Activated T-helper 1 cell treated with anti-CD3 and anti-CD28 coated beads, Interleukin-12 subunit alpha, Interleukin-12 subunit beta, Interleukin-2, Interleukin-4 antibody, amounts not matched to agents 30 ng/mL and 10 ng/mL and 1 ng/mL, durations not matched to agents 14 hours and 24 hours and 36 hours (primary cell): ENCODE data around the gene TREX2. TPM values are rescaled to one million over a fixed set of nuclear protein-coding genes. Genes with fewer than 3 reads are reported as not detected.

Experiments used
- DNase-seq: peaks from one replicate; pipeline ENCODE4 v3.0.0; 2021; ENCODE audit warnings: low spot score
- H3K27ac Mint-ChIP-seq: one replicate; pipeline ENCODE4 v1.8.0; 2021; ENCODE audit warnings: mild to moderate bottlenecking, mixed read lengths
- H3K27me3 Mint-ChIP-seq: one replicate; pipeline ENCODE4 v1.8.0; 2022; ENCODE audit warnings: mild to moderate bottlenecking, moderate library complexity, mixed read lengths; ENCODE audit not compliant: insufficient read depth
- H3K36me3 Mint-ChIP-seq: one replicate; pipeline ENCODE4 v1.8.0; 2021; ENCODE audit warnings: low read depth, mixed read lengths
- H3K4me1 Mint-ChIP-seq: one replicate; pipeline ENCODE4 v1.8.0; 2021; ENCODE audit warnings: low read depth, mixed read lengths
- H3K4me3 Mint-ChIP-seq: one replicate; pipeline ENCODE4 v1.8.0; 2021; ENCODE audit warnings: mild to moderate bottlenecking, moderate library complexity, mixed read lengths
- H3K9me3 Mint-ChIP-seq: one replicate; pipeline ENCODE4 v1.8.0; 2021; ENCODE audit warnings: mixed read lengths
- intact Hi-C: fragments of 100-400 bp; cut with micrococcal nuclease; formaldehyde crosslinking; loops from one replicate; pipeline ENCODE4 v1.15.1; 2024
- total RNA-seq: library from RNA; stranded (reverse); gene quantifications from 2 replicates; pipeline ENCODE4 v1.2.3, GENCODE V29; 2022

TREX2 gene
- 0.83 and 1.3 TPM in 2 replicates for total RNA-seq

GRCh38 chrX:153445856-153446635 is at the start of gene TREX2:
Gene TREX2, minus strand, starts transcription at chrX:153446056. Its CDS starts 626 bp downstream, at chrX:153445430.
- DNase-seq, result no peak
- H3K27me3 Mint-ChIP-seq, result no peaks in the 10 kb centered on the region
- H3K4me1 Mint-ChIP-seq, result no peaks in the 10 kb centered on the region
- intact Hi-C loops, result no loop called here
- H3K4me3 Mint-ChIP-seq, result no peak within 1 kb of the TSS
- no peaks in the 10 kb centered on the region for H3K9me3 Mint-ChIP-seq
- H3K36me3 Mint-ChIP-seq, result peaks cover 1% of the 10 kb centered on the region
- H3K27ac Mint-ChIP-seq, result no peak within 1 kb of the TSS

GRCh38 chrX:153495362-153495751 is 49.5 kb upstream of the TREX2 start:
- H3K27me3 Mint-ChIP-seq, result no peaks in the 10 kb centered on the region
- H3K36me3 Mint-ChIP-seq, result no peaks in the 10 kb centered on the region
- no peak for DNase-seq
- H3K9me3 Mint-ChIP-seq, result no peaks in the 10 kb centered on the region
- H3K27ac Mint-ChIP-seq, result no peak overlapping the region
- intact Hi-C loops, result no loop called here
- no peak overlapping the region for H3K4me3 Mint-ChIP-seq
- H3K4me1 Mint-ChIP-seq, result no peaks in the 10 kb centered on the region

DNA sequence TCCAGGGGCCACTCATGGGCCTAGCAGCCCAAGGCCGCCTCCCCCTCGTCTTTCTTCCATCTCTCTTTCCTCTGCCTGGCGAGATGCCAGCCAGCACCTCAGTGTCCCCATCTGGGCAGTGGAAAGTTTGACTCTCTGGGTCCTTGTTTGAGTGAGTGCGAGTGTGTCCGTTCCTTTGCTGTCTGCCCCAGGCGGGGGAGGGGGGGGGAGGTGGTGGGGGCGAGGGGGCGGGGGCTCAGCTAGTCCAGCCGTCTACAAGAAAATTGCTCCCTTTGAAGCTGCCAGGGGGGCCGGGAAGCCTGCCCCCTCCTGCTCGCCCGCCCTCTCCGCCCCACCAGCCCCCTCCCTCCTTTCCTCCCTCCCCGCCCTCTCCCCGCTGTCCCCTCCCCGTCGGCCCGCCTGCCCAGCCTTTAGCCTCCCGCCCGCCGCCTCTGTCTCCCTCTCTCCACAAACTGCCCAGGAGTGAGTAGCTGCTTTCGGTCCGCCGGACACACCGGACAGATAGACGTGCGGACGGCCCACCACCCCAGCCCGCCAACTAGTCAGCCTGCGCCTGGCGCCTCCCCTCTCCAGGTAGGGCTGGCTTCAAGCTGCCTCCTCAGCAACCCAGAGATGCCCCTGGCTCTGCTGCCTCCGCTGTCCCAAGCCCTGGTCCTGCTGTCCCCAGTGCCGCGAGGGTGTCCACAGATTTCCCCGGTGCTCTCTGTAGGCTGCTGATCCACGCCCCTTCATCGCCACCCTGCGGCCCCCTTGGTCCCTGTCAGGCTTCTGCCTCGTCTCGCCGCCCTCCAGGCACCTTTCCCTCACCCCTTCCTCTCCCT is 48.9 kb upstream of the TREX2 start, which contains the start of gene BGN:
Gene BGN, plus strand, starts transcription at position 440 of the 821 bp plus-strand sequence. CDS start 9,652 bp downstream, outside the sequence.
- H3K27me3 Mint-ChIP-seq, result no peaks in the 10 kb centered on the region
- no peak within 1 kb of the TSS for H3K4me3 Mint-ChIP-seq
- no peak for DNase-seq
- H3K36me3 Mint-ChIP-seq, result no peaks in the 10 kb centered on the region
- intact Hi-C loops, result no loop called here
- no peak within 1 kb of the TSS for H3K27ac Mint-ChIP-seq
- no peaks in the 10 kb centered on the region for H3K9me3 Mint-ChIP-seq
- no peaks in the 10 kb centered on the region for H3K4me1 Mint-ChIP-seq

- Mint-ChIP-seq H3K9me3 (no peaks in the 10 kb centered on the region), H3K27me3 (no peaks in the 10 kb centered on the region), H3K36me3 (no peaks in the 10 kb centered on the region), H3K4me3 (no peak overlapping the region), H3K4me1 (no peaks in the 10 kb centered on the region), H3K27ac (no peak overlapping the region)
- DNase-seq, result no peak
- intact Hi-C loops, result no loop called here
These were observed 48.2 kb upstream of the TREX2 start for GRCh38 chrX:153494061-153494460.

GRCh38 chrX:153493085-153493484 is 47.2 kb upstream of the TREX2 start:
- DNase-seq, result no peak
- intact Hi-C loops, result no loop called here
- no peaks in the 10 kb centered on the region for H3K36me3 Mint-ChIP-seq
- no peaks in the 10 kb centered on the region for H3K4me1 Mint-ChIP-seq
- H3K4me3 Mint-ChIP-seq, result no peak overlapping the region
- H3K27ac Mint-ChIP-seq, result no peak overlapping the region
- no peaks in the 10 kb centered on the region for H3K27me3 Mint-ChIP-seq
- H3K9me3 Mint-ChIP-seq, result no peaks in the 10 kb centered on the region

DNA sequence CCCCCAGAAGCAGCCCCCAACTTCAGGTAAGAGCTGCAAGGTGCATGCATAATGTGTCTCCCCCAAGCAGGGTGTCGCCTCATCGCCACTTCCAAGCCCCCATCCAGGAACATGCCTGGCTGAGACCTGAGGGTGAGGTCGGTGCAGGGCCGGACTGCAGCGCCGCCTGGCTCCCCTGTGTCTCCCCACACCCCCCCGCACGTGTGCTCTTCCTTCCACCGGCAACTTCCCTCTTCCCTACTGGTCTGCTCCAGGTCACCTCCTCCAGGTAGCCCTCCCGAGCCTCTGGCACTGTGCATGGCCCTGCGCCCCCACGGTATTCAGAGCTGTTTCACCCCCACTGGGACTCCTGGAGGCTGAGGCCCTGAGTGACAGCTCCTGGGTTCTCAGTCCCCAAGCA is 46.7 kb upstream of the TREX2 start:
- Mint-ChIP-seq H3K4me3 (no peak overlapping the region), H3K27me3 (no peaks in the 10 kb centered on the region), H3K9me3 (no peaks in the 10 kb centered on the region), H3K27ac (no peak overlapping the region), H3K36me3 (no peaks in the 10 kb centered on the region), H3K4me1 (no peaks in the 10 kb centered on the region)
- intact Hi-C loops, result no loop called here
- DNase-seq, result no peak

DNA sequence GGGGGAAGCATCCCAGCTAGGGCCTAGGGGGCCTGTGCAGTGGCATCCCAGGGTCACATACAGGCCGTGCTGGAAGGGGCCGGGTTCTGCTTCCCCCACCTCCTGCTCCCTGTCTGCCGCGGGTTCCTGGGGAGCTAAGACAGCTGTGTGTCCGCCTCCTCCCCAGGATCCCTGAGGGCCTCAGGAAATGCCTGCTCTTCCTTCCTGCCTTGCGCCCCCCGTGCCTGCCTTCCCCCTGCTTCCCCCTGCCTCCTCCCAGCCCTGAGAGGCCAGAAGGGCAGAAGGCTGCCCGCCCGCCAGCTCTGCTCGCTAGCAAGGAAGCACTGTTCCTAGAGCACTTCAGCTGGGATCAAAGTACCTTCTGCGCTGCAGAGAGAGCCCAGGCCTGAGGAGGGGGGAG is 46.1 kb upstream of the TREX2 start:
- H3K4me1 Mint-ChIP-seq, result no peaks in the 10 kb centered on the region
- H3K4me3 Mint-ChIP-seq, result no peak overlapping the region
- intact Hi-C loops, result no loop called here
- no peak overlapping the region for H3K27ac Mint-ChIP-seq
- no peak for DNase-seq
- H3K9me3 Mint-ChIP-seq, result no peaks in the 10 kb centered on the region
- H3K27me3 Mint-ChIP-seq, result no peaks in the 10 kb centered on the region
- no peaks in the 10 kb centered on the region for H3K36me3 Mint-ChIP-seq

DNA sequence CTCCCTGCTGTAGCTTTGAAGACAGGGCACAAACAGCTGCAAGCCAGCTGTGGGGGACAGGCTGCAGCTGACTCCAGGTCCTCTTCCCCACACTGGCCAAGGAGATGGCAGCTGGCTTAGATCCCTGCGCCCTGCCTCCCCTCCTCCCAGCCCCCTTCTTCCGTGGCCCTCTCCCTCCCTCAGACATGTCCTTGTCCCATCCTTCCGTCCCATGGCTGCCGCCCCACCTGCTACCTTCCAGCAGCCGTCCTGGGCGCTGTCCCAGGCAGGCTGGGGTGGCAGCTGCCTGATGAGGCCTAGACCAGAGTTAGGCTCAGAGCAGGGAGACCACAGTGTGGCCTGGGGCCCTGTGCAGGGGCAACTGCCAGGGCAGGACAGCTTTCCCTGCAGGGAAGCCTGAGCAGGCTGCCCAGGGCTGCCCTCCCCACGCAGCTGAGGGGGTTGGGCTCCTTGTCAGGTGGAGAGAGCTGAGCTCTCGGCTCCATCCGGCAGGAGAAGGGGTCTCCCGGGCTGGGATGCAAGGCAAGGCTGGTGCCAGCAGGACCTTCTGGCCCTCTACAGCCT is 45.6 kb upstream of the TREX2 start:
- Mint-ChIP-seq H3K9me3 (no peaks in the 10 kb centered on the region), H3K27me3 (no peaks in the 10 kb centered on the region), H3K27ac (no peak overlapping the region), H3K4me3 (no peak overlapping the region), H3K4me1 (no peaks in the 10 kb centered on the region), H3K36me3 (no peaks in the 10 kb centered on the region)
- DNase-seq, result no peak
- intact Hi-C loops, result no loop called here

DNA sequence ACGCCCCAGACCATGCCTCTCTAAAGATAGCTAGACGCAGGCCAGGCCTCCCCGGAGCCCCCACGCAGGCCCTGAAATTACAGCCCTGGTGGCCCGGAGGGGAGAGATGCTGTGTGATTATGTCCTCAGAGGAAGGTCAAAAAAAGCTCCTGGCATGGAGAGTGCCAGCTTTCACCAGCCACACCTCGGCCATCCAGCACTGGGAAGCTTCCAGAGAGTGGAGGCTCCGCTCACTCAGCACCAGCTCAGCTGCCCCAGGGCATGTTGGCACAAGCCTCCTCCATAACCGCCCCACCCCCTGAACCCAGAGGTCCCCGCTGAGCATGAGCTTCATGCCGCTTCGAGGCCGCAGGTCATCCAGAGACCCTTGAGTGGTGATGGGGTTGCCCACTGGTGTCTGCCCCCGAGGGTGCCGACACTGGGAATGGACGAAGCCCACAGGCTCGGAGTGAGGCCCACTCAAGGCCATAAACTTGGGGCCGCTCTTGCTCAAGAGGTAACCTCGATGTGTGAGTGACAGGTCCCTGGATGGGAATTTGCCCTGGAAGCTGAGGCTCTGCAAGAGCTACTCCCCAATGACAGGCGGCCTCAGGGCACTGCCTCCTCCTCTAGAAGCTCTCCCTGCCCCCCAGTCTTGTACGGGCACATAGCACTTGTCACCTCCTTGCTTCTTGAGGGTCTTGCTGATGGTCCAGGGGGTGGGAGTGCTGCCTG is 44.5 kb upstream of the TREX2 start:
- no peaks in the 10 kb centered on the region for H3K9me3 Mint-ChIP-seq
- no peaks in the 10 kb centered on the region for H3K36me3 Mint-ChIP-seq
- intact Hi-C loops, result no loop called here
- H3K27ac Mint-ChIP-seq, result no peak overlapping the region
- H3K4me1 Mint-ChIP-seq, result no peaks in the 10 kb centered on the region
- no peak for DNase-seq
- H3K4me3 Mint-ChIP-seq, result no peak overlapping the region
- H3K27me3 Mint-ChIP-seq, result no peaks in the 10 kb centered on the region

DNA sequence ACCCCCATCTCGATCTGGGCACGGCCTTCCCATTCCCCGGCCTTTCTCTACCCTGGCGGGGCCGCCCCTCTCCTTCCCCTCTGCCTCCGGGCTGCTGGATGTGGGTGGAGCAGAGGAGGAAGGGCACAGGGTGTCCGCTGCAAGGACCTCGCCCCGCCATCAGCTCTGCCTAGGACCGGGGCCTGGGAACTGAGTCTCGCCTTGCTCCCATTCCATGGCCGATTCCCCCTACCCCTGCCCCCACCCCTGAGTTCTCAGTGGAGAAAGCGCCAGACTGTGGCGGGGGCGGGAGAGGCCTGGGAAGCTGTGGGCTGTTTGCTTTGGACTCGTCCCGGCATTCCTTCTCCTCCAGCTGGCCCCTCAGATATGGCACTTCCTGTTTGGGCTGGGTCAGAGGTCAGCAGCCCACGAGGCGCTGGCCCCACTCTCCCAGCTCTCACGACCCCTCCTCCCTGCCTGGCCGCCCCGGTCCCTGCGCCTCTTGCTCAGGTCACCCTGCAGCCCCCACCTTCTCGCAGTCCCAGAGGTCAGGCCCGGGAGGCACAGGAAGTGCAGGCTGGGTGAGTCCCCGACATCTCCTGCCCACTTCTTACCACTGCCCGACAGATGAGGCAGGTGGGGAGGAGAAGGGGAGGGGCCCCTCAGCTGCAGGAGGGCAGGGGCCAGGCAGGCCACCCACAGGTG is 42.5 kb upstream of the TREX2 start:
- H3K4me1 Mint-ChIP-seq, result no peaks in the 10 kb centered on the region
- no peaks in the 10 kb centered on the region for H3K9me3 Mint-ChIP-seq
- H3K36me3 Mint-ChIP-seq, result no peaks in the 10 kb centered on the region
- no peak overlapping the region for H3K27ac Mint-ChIP-seq
- H3K4me3 Mint-ChIP-seq, result no peak overlapping the region
- intact Hi-C loops, result no loop called here
- DNase-seq, result no peak
- H3K27me3 Mint-ChIP-seq, result no peaks in the 10 kb centered on the region

DNA sequence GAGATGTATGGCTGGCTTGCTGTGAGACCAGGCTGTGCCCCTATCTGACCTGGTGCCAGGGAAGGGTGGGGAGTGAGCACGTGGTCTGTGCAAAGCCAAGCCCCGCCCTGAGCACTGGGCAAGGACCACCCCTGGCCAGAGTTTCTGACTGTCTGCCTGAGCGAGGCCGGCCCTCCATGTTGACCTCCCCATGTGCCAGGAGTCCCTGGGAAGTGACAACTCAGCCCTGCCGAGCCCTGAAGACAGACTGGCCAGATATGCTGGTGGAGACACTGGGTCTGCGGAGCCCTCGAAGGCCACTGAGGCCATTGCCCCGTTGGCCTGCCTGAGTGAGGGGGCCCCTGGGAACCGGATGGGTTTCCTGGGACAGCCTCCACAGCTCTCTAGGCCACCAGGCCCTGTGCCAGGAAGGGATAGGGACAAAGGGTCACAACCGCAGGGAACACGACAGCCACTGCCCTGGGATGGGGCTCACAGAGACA is 41.8 kb upstream of the TREX2 start:
- DNase-seq, result no peak
- no peaks in the 10 kb centered on the region for H3K9me3 Mint-ChIP-seq
- no peak overlapping the region for H3K4me3 Mint-ChIP-seq
- no peaks in the 10 kb centered on the region for H3K4me1 Mint-ChIP-seq
- no peak overlapping the region for H3K27ac Mint-ChIP-seq
- no peaks in the 10 kb centered on the region for H3K36me3 Mint-ChIP-seq
- H3K27me3 Mint-ChIP-seq, result no peaks in the 10 kb centered on the region
- intact Hi-C loops, result no loop called here

DNA sequence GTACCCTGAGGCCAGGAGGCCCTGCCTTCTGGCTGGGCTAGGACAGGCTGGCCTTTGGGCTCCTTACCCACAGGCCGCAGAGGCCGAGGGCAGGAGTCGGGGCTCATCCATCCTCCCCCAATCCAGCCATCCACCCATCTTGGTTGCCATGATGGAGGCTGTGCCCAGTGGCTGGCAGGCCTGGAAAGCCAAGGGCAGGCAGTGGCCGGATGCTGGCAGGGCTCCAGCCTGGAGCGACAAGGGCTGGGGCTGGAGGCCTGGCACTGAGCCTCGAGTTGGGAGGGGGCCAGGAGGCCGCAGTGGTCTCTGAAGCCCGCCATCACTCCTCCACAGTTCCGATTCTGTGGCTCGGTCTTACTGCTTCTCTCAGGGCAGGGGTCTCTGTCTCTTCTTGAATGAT is 40.3 kb upstream of the TREX2 start:
- H3K27me3 Mint-ChIP-seq, result no peaks in the 10 kb centered on the region
- H3K4me3 Mint-ChIP-seq, result no peak overlapping the region
- H3K36me3 Mint-ChIP-seq, result no peaks in the 10 kb centered on the region
- no peak for DNase-seq
- intact Hi-C loops, result no loop called here
- H3K27ac Mint-ChIP-seq, result no peak overlapping the region
- H3K9me3 Mint-ChIP-seq, result no peaks in the 10 kb centered on the region
- no peaks in the 10 kb centered on the region for H3K4me1 Mint-ChIP-seq
